H9 (cell line): Measurements from ENCODE around the gene SUGP1. TPM values are rescaled to one million over a fixed set of nuclear protein-coding genes. Genes with fewer than 3 reads are reported as not detected.

Experiments used
- DNase-seq: peaks from one replicate; pipeline ENCODE4 v3.0.0-alpha.2; 2017
- H2AFZ ChIP-seq: one replicate; pipeline ENCODE4 v1.6.1; 2013; ENCODE audit warnings: mild to moderate bottlenecking, low read length, control low read depth, moderate library complexity
- H2AK5ac ChIP-seq: 2 replicates; pipeline ENCODE4 v1.6.1; 2013; ENCODE audit warnings: low read length, control low read depth, mixed read lengths; ENCODE audit not compliant: insufficient read length
- H2BK120ac ChIP-seq: one replicate; pipeline ENCODE4 v1.6.1; 2013; ENCODE audit warnings: low read depth, mild to moderate bottlenecking, low read length, control low read depth, inconsistent platforms; ENCODE audit not compliant: poor library complexity, severe bottlenecking
- H2BK12ac ChIP-seq: 2 replicates; pipeline ENCODE4 v1.6.1; 2013; ENCODE audit warnings: low read length, control low read depth, mixed read lengths, low read depth; ENCODE audit not compliant: insufficient read length
- H2BK15ac ChIP-seq: 2 replicates; pipeline ENCODE4 v1.6.1; 2013; ENCODE audit warnings: low read depth, low read length, control low read depth
- H2BK20ac ChIP-seq: one replicate; pipeline ENCODE4 v1.6.1; 2013; ENCODE audit warnings: low read depth, mild to moderate bottlenecking, low read length, control low read depth, inconsistent platforms; ENCODE audit not compliant: poor library complexity, severe bottlenecking
- H2BK5ac ChIP-seq: 2 replicates; pipeline ENCODE4 v1.6.1; 2013; ENCODE audit warnings: low read length, control low read depth, mixed read lengths; ENCODE audit not compliant: insufficient read length
- H3K14ac ChIP-seq: 2 replicates; pipeline ENCODE4 v1.6.1; 2013; ENCODE audit warnings: low read length, control low read depth; ENCODE audit not compliant: insufficient read depth
- H3K18ac ChIP-seq: 2 replicates; pipeline ENCODE4 v1.6.1; 2013; ENCODE audit warnings: low read depth, mild to moderate bottlenecking, mixed read lengths, low read length, control low read depth; ENCODE audit not compliant: insufficient read length
- H3K23ac ChIP-seq: 2 replicates; pipeline ENCODE4 v1.6.1; 2013; ENCODE audit warnings: low read length, control low read depth, mixed read lengths, low read depth; ENCODE audit not compliant: insufficient read length
- H3K23me2 ChIP-seq: 2 replicates; pipeline ENCODE4 v1.6.1; 2013; ENCODE audit warnings: low read depth, mild to moderate bottlenecking, mixed read lengths, low read length, control low read depth; ENCODE audit not compliant: insufficient read length, poor library complexity, severe bottlenecking
- H3K27ac ChIP-seq: 2 replicates; pipeline ENCODE4 v1.5.1; 2013; ENCODE audit warnings: low read length, control low read depth, mixed read lengths, low read depth; ENCODE audit not compliant: insufficient read length
- H3K27me3 ChIP-seq: 2 replicates; pipeline ENCODE4 v1.6.1; 2013; ENCODE audit warnings: low read length, control low read depth, inconsistent platforms; ENCODE audit not compliant: insufficient read depth
- H3K4ac ChIP-seq: 2 replicates; pipeline ENCODE4 v1.6.1; 2013; ENCODE audit warnings: low read depth, mild to moderate bottlenecking, control low read depth, inconsistent platforms, low read length, moderate library complexity
- H3K4me1 ChIP-seq: 2 replicates; pipeline ENCODE4 v1.6.1; 2013; ENCODE audit warnings: low read length, control low read depth, inconsistent platforms; ENCODE audit not compliant: insufficient read depth
- H3K4me2 ChIP-seq: 2 replicates; pipeline ENCODE4 v1.6.1; 2013; ENCODE audit warnings: low read length, control low read depth, mixed read lengths; ENCODE audit not compliant: insufficient read length, insufficient read depth
- H3K56ac ChIP-seq: 2 replicates; pipeline ENCODE4 v1.6.1; 2013; ENCODE audit warnings: low read depth, mild to moderate bottlenecking, mixed read lengths, low read length, control low read depth; ENCODE audit not compliant: insufficient read length
- H3K79me1 ChIP-seq: 2 replicates; pipeline ENCODE4 v1.6.1; 2013; ENCODE audit warnings: low read depth, mild to moderate bottlenecking, moderate library complexity, low read length, control low read depth, inconsistent platforms; ENCODE audit not compliant: insufficient read depth, poor library complexity, severe bottlenecking
- H3K79me2 ChIP-seq: 2 replicates; pipeline ENCODE4 v1.6.1; 2013; ENCODE audit warnings: low read length, control low read depth, inconsistent platforms; ENCODE audit not compliant: insufficient read depth
- H3K9ac ChIP-seq: 2 replicates; pipeline ENCODE4 v1.6.1; 2013; ENCODE audit warnings: low read length, control low read depth, mixed read lengths; ENCODE audit not compliant: insufficient read length; ENCODE audit errors: extremely low read depth
- H3K9me3 ChIP-seq: one replicate; pipeline ENCODE4 v1.6.1; 2013; ENCODE audit warnings: low read depth, low read length, inconsistent platforms; ENCODE audit not compliant: control insufficient read depth
- H3T11ph ChIP-seq: one replicate; pipeline ENCODE4 v1.6.1; 2013; ENCODE audit warnings: mild to moderate bottlenecking, low read length, control low read depth, inconsistent platforms
- H4K20me1 ChIP-seq: one replicate; pipeline ENCODE4 v1.6.1; 2013; ENCODE audit not compliant: control insufficient read depth, insufficient read length, insufficient read depth
- H4K5ac ChIP-seq: 2 replicates; pipeline ENCODE4 v1.6.1; 2013; ENCODE audit warnings: low read depth, mild to moderate bottlenecking, mixed read lengths, low read length, control low read depth; ENCODE audit not compliant: insufficient read length
- H4K8ac ChIP-seq: replicated peaks from 2 replicates; pipeline ENCODE4 v1.6.1; 2013; ENCODE audit warnings: low read length, control low read depth, mixed read lengths, low read depth; ENCODE audit not compliant: insufficient read length
- H4K91ac ChIP-seq: 2 replicates; pipeline ENCODE4 v1.6.1; 2013; ENCODE audit warnings: low read depth, mild to moderate bottlenecking, moderate library complexity, mixed read lengths, low read length, control low read depth; ENCODE audit not compliant: insufficient read length
- H3K27ac Mint-ChIP-seq, 3 experiments: 2 replicates in 2 of 3; 3 replicates in 1 of 3; pipeline ENCODE4 v1.8.0; 2020 to 2021; ENCODE audit warnings: mixed read lengths in 3 of 3, mild to moderate bottlenecking in 1 of 3, moderate library complexity in 1 of 3
- H3K27me3 Mint-ChIP-seq: 2 replicates; pipeline ENCODE4 v1.8.0; 2021; ENCODE audit warnings: low read depth, mild to moderate bottlenecking, moderate library complexity, mixed read lengths
- H3K36me3 Mint-ChIP-seq, 3 experiments: 2 replicates in 2 of 3; 3 replicates in 1 of 3; pipeline ENCODE4 v1.8.0; 2020 to 2021; ENCODE audit warnings: low read depth in 3 of 3, mixed read lengths in 3 of 3; ENCODE audit not compliant: insufficient read depth in 1 of 3
- H3K4me1 Mint-ChIP-seq, 2 experiments: 2 replicates each; pipeline ENCODE4 v1.8.0; 2020; ENCODE audit warnings: mixed read lengths in 2 of 2
- H3K4me3 Mint-ChIP-seq, 2 experiments: 2 replicates in 1 of 2; 3 replicates in 1 of 2; pipeline ENCODE4 v1.8.0; 2020 to 2021; ENCODE audit warnings: mild to moderate bottlenecking in 2 of 2, mixed read lengths in 2 of 2, moderate library complexity in 1 of 2
- H3K9me3 Mint-ChIP-seq, 2 experiments: 2 replicates in 1 of 2; 3 replicates in 1 of 2; pipeline ENCODE4 v1.8.0; 2020; ENCODE audit warnings: mild to moderate bottlenecking in 2 of 2, mixed read lengths in 2 of 2, moderate library complexity in 1 of 2
- WGBS: extraction: QIAGEN DNeasy Blood & Tissue Kit; methylation state at CpG from one replicate; pipeline ENCODE4 v1.1.7; 2013; ENCODE audit warnings: missing lambda C conversion rate, low lambda C conversion rate, mixed read lengths; ENCODE audit not compliant: insufficient read length; ENCODE audit errors: extremely low coverage; 5-methylcytosine and 5-hydroxymethylcytosine counted together
- total RNA-seq: library from RNA; stranded (reverse); gene quantifications from 2 replicates; pipeline ENCODE4 v1.2.1, GENCODE V29; 2021
- TF ChIP-seq, protein P1 (sequence below): fragments of 200-600 bp; sonication (generic); conservative IDR thresholded peaks from 3 replicates; pipeline ENCODE4 v1.8.0; 2021; ENCODE audit warnings: antibody characterized with exemption, mild to moderate bottlenecking

The SUGP1 gene
- total RNA-seq, 1 experiment from 2014 or later: 103 TPM

DNA sequence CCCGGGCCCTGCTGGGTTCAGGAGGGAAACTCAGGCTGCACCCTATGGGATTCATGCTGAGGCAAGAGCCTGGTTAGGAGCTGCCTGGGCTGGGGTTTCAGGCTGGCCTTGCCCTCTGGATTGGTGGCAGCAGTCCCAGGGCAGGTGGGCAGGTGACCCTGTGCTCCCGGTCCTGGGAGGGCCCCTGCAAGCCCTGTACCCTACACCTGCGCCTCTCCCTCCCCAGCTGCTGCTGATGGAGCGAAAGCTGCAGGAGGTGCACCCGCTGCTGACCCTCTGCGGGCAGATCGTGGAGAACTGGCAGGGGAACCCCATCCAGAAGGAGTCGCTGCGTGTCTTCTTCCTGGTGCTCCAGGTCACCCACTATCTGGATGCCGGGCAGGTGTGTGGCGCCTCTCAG lies 20.7 kb upstream of the SUGP1 start:
- no peaks in the 10 kb centered on the region for H3K79me2 ChIP-seq
- H3K9ac ChIP-seq: no peak overlapping the region
- TF ChIP-seq, protein P1, sequence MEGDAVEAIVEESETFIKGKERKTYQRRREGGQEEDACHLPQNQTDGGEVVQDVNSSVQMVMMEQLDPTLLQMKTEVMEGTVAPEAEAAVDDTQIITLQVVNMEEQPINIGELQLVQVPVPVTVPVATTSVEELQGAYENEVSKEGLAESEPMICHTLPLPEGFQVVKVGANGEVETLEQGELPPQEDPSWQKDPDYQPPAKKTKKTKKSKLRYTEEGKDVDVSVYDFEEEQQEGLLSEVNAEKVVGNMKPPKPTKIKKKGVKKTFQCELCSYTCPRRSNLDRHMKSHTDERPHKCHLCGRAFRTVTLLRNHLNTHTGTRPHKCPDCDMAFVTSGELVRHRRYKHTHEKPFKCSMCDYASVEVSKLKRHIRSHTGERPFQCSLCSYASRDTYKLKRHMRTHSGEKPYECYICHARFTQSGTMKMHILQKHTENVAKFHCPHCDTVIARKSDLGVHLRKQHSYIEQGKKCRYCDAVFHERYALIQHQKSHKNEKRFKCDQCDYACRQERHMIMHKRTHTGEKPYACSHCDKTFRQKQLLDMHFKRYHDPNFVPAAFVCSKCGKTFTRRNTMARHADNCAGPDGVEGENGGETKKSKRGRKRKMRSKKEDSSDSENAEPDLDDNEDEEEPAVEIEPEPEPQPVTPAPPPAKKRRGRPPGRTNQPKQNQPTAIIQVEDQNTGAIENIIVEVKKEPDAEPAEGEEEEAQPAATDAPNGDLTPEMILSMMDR: no peak
- no peak overlapping the region for H3K56ac ChIP-seq
- H4K5ac ChIP-seq: no peak overlapping the region
- H3K23me2 ChIP-seq: no peaks in the 10 kb centered on the region
- no peaks in the 10 kb centered on the region for H3K9me3 Mint-ChIP-seq
- no peak overlapping the region for H3K4ac ChIP-seq
- no peaks in the 10 kb centered on the region for H3K79me1 ChIP-seq
- H3K4me3 Mint-ChIP-seq: no peak overlapping the region
- no peak overlapping the region for H2BK15ac ChIP-seq
- H3T11ph ChIP-seq: no peak overlapping the region
- no peak overlapping the region for H3K14ac ChIP-seq
- H3K4me1 Mint-ChIP-seq: no peaks in the 10 kb centered on the region
- no peak overlapping the region for H2AK5ac ChIP-seq
- no peak for DNase-seq
- WGBS: no CpG with 5 or more reads among the region's 11 CpGs
- H4K91ac ChIP-seq: no peak overlapping the region
- H3K36me3 Mint-ChIP-seq: peaks cover 23 to 60% (median 55%) of the 10 kb centered on the region in 3 experiments
- no peak overlapping the region for H2BK12ac ChIP-seq
- H2BK5ac ChIP-seq: no peak overlapping the region
- no peaks in the 10 kb centered on the region for H3K27me3 Mint-ChIP-seq
- H3K27ac ChIP-seq: no peak overlapping the region
- H3K27me3 ChIP-seq: no peaks in the 10 kb centered on the region
- H3K27ac Mint-ChIP-seq: no peak overlapping the region
- H2BK20ac ChIP-seq: no peak overlapping the region
- no peak overlapping the region for H3K18ac ChIP-seq
- H3K9me3 ChIP-seq: no peaks in the 10 kb centered on the region
- H4K20me1 ChIP-seq: no peaks in the 10 kb centered on the region
- H4K8ac ChIP-seq: no peak overlapping the region
- H2BK120ac ChIP-seq: no peak overlapping the region
- H3K23ac ChIP-seq: no peak overlapping the region
- no peak overlapping the region for H2AFZ ChIP-seq
- no peaks in the 10 kb centered on the region for H3K4me1 ChIP-seq
- H3K4me2 ChIP-seq: no peak overlapping the region
